Prostate gland (tissue), 2 donors: ENCODE data around the gene C13orf42.

ENCODE experiments used
- CTCF ChIP-seq, 4 experiments: fragments of 200-600 bp in 2 of 4; fragments of 450-650 bp in 2 of 4; sonication (generic) in 2 of 4; IDR thresholded peaks; 1 replicate in 3 of 4; 2 replicates in 1 of 4; pipeline ENCODE4 v1.5.1; 2016 to 2019; ENCODE audit warnings: antibody characterized with exemption in 4 of 4, mild to moderate bottlenecking in 2 of 4, moderate library complexity in 2 of 4
- POLR2A ChIP-seq: fragments of 450-650 bp; IDR thresholded peaks from one replicate; pipeline ENCODE4 v1.6.1; 2016; ENCODE audit warnings: antibody characterized with exemption, mild to moderate bottlenecking
- POLR2AphosphoS5 ChIP-seq: sonication (generic); formaldehyde crosslinking; IDR thresholded peaks from one replicate; pipeline ENCODE4 v1.6.1; 2017; ENCODE audit warnings: antibody characterized with exemption

GRCh38 chr13:51153527-51153926 lies 42.5 kb upstream of the C13orf42 start:
- TF ChIP-seq CTCF (IDR thresholded peaks at IDR 0.05): no peak
- TF ChIP-seq POLR2AphosphoS5: no peak
- no peak for TF ChIP-seq POLR2A
